Endothelial cell of umbilical vein (primary cell): ENCODE data around the gene ELMO1. TPM values are rescaled to one million over a fixed set of nuclear protein-coding genes. Genes with fewer than 3 reads are reported as not detected.

ENCODE experiments used
- BruUV-seq: library from RNA; stranded (reverse); fragments of 400-500 nt; replicated peaks from 2 replicates; lab custom pipeline; 2021; lab: Mats Ljungman, UMichigan
- CTCF ChIA-PET: fragments of 300-600, 350-600 bp; sonication (Branson Sonifier 250); formaldehyde crosslinking; loops from one replicate; lab custom pipeline; 2021; ENCODE audit warnings: antibody characterized with exemption, inconsistent platforms; lab: Charles Lee
- POLR2A ChIA-PET: fragments of 300-600, 350-600 bp; sonication (Branson Sonifier 250); formaldehyde crosslinking; loops from one replicate; lab custom pipeline; 2021; ENCODE audit warnings: antibody characterized with exemption, inconsistent platforms; lab: Charles Lee
- DNase-seq: peaks from one replicate; pipeline ENCODE4 v3.0.0-alpha.2; 2011; ENCODE audit warnings: low read depth, low spot score
- FAIRE-seq: peaks from 2 replicates; lab custom pipeline; 2011; peaks lifted over from hg19 to GRCh38; lab: Jason Lieb, UNC
- H2AFZ ChIP-seq: 2 replicates; pipeline ENCODE4 v1.6.0; 2012; ENCODE audit warnings: low read depth, low read length, control low read depth, inconsistent platforms
- H3K27ac ChIP-seq: 2 replicates; pipeline ENCODE4 v1.5.1; 2011; ENCODE audit warnings: low read depth, mild to moderate bottlenecking, control low read depth, low read length, moderate library complexity; ENCODE audit not compliant: insufficient read depth
- H3K27me3 ChIP-seq, 2 experiments: 2 replicates each; pipeline versions ENCODE4 v1.6.0 to v1.6.1; 2011; ENCODE audit warnings: low read length in 2 of 2, mixed read lengths in 1 of 2; ENCODE audit not compliant: control insufficient read depth in 2 of 2, insufficient read depth in 2 of 2
- H3K36me3 ChIP-seq, 2 experiments: 2 replicates in 1 of 2; 3 replicates in 1 of 2; pipeline ENCODE4 v1.5.1; 2011; ENCODE audit warnings: low read length in 2 of 2, mild to moderate bottlenecking in 1 of 2, moderate library complexity in 1 of 2; ENCODE audit not compliant: control insufficient read depth in 2 of 2, insufficient read depth in 2 of 2; ENCODE audit errors: extremely low read depth in 1 of 2
- H3K4me1 ChIP-seq: 3 replicates; pipeline ENCODE4 v1.5.1; 2011; ENCODE audit warnings: mild to moderate bottlenecking, low read length; ENCODE audit not compliant: control insufficient read depth, insufficient read depth; ENCODE audit errors: extremely low read depth
- H3K4me2 ChIP-seq: 2 replicates; pipeline ENCODE4 v1.6.1; 2011; ENCODE audit warnings: low read length, control low read depth, mixed read lengths; ENCODE audit not compliant: insufficient read depth
- H3K4me3 ChIP-seq, 3 experiments: fragments of 200-600 bp in 1 of 3; sonication (generic), shearing (Covaris generic) in 1 of 3; replicated peaks in 1 of 3; 2 replicates each; pipeline ENCODE4 v1.5.1; 2011 to 2016; ENCODE audit warnings: control low read depth in 3 of 3, low read length in 3 of 3, mild to moderate bottlenecking in 2 of 3, inconsistent platforms in 1 of 3, low read depth in 1 of 3, moderate library complexity in 1 of 3; ENCODE audit not compliant: insufficient read depth in 1 of 3
- H3K79me2 ChIP-seq: 2 replicates; pipeline ENCODE4 v1.6.0; 2012; ENCODE audit warnings: low read length, inconsistent platforms; ENCODE audit not compliant: control insufficient read depth, insufficient read depth
- H3K9ac ChIP-seq: replicated peaks from 2 replicates; pipeline ENCODE3; 2011; ENCODE audit warnings: low read length, control low read depth; ENCODE audit not compliant: insufficient read depth; ENCODE audit errors: extremely low read depth
- H3K9me1 ChIP-seq: replicated peaks from 3 replicates; pipeline ENCODE4 v1.6.0; 2011; ENCODE audit warnings: mild to moderate bottlenecking, low read length; ENCODE audit not compliant: control insufficient read depth, insufficient read depth; ENCODE audit errors: extremely low read depth
- H3K9me3 ChIP-seq: replicated peaks from 2 replicates; pipeline ENCODE4 v1.5.1; 2012; ENCODE audit warnings: low read length, inconsistent platforms; ENCODE audit not compliant: control insufficient read depth, insufficient read depth
- H4K20me1 ChIP-seq: replicated peaks from 2 replicates; pipeline ENCODE3; 2011; ENCODE audit warnings: mild to moderate bottlenecking, low read length; ENCODE audit not compliant: control insufficient read depth, insufficient read depth; ENCODE audit errors: extremely low read depth
- CTCF ChIP-seq, 2 donors: IDR thresholded peaks; 1 replicate in 1 of 2; 2 replicates in 1 of 2; pipeline ENCODE4 v1.5.1; 2011; ENCODE audit warnings: low read length in 2 of 2, mild to moderate bottlenecking in 2 of 2, moderate library complexity in 2 of 2, control low read depth in 1 of 2, inconsistent platforms in 1 of 2, low read depth in 1 of 2; ENCODE audit not compliant: insufficient read depth in 1 of 2; ENCODE audit errors: extremely low read depth in 1 of 2
- EZH2 ChIP-seq: IDR thresholded peaks from 2 replicates; pipeline ENCODE4 v1.6.1; 2012; ENCODE audit warnings: borderline replicate concordance, low read depth, mild to moderate bottlenecking, moderate library complexity, low read length, inconsistent platforms; ENCODE audit not compliant: severe bottlenecking
- FOS ChIP-seq: IDR thresholded peaks from 2 replicates; pipeline ENCODE4 v1.6.1; 2011; ENCODE audit warnings: mild to moderate bottlenecking, low read length, moderate library complexity, borderline replicate concordance; ENCODE audit not compliant: insufficient read depth
- GATA2 ChIP-seq: IDR thresholded peaks from 2 replicates; pipeline ENCODE4 v1.7.0; 2011; ENCODE audit warnings: low read depth, mild to moderate bottlenecking, moderate library complexity, mixed read lengths, low read length; ENCODE audit not compliant: insufficient read length, insufficient read depth
- JUN ChIP-seq: IDR thresholded peaks from 2 replicates; pipeline ENCODE4 v1.6.1; 2011; ENCODE audit warnings: borderline replicate concordance, low read depth; ENCODE audit not compliant: insufficient read length, insufficient read depth
- MAX ChIP-seq: IDR thresholded peaks from 2 replicates; pipeline ENCODE4 v1.6.1; 2011; ENCODE audit not compliant: insufficient read depth, insufficient read length
- MYC ChIP-seq: IDR thresholded peaks from one replicate; pipeline ENCODE4 v1.6.1; 2011; ENCODE audit warnings: mild to moderate bottlenecking, low read depth, low read length
- POLR2A ChIP-seq: IDR thresholded peaks from 2 replicates; pipeline ENCODE4 v1.6.1; 2012; ENCODE audit warnings: low read depth, mild to moderate bottlenecking, control low read depth, low read length
- dilution Hi-C: fragments of 300-500 bp; cut with MboI; formaldehyde crosslinking; loops from one replicate; pipeline ENCODE4 v1.15.0; 2019; ENCODE audit warnings: low sequenced_read_pairs; ENCODE audit not compliant: extremely low pct_ligation_motif_present
- intact Hi-C: fragments of 100-400 bp; cut with micrococcal nuclease; formaldehyde crosslinking; loops from one replicate; pipeline ENCODE4 v1.10.0; 2022
- polyA plus RNA-seq, 4 experiments: library from polyadenylated mRNA; depleted of rRNA in 3 of 4; stranded (reverse) in 3 of 4; unstranded in 1 of 4; fragments of >200 nt; gene quantifications; 2 replicates each; pipeline versions ENCODE4 v1.2.1 to v1.2.3, GENCODE V29; 2011 to 2012; ENCODE audit warnings: missing spikeins in 1 of 4
- total RNA-seq: library from RNA; stranded (reverse); gene quantifications from 2 replicates; pipeline ENCODE4 v1.2.3, GENCODE V29; 2021

Gene ELMO1
- total and polyA plus RNA-seq, 2 donors (not counting 3 experiments of a cell fraction or from before 2014, with no cell fraction given): 17.0 to 30.6 TPM

- FAIRE-seq (no peak), DNase-seq (no peak)
- Histone ChIP-seq H3K27me3 (no peaks in the 10 kb centered on the region), H3K9me3 (no peaks in the 10 kb centered on the region), H3K4me1 (no peaks in the 10 kb centered on the region), H3K27ac (no peak overlapping the region), H3K9ac (no peak overlapping the region), H3K79me2 (no peaks in the 10 kb centered on the region), H3K4me3 (no peak overlapping the region), H4K20me1 (no peaks in the 10 kb centered on the region), H3K36me3 (no peaks in the 10 kb centered on the region), H3K4me2 (no peak overlapping the region), H2AFZ (no peak overlapping the region), H3K9me1 (no peaks in the 10 kb centered on the region)
- dilution Hi-C loops: no loop called here
- TF ChIP-seq POLR2A: no peak
- TF ChIP-seq FOS: no peak
- ChIA-PET CTCF (interaction anchor here (0.6 to 1.6 kb wide), 3 partner anchors 15 to 583 kb away, joined by 3 to 5 read pairs (median 3); no protein-coding TSS in a partner anchor), POLR2A (no interaction called here)
- intact Hi-C loops: no loop called here
- BruUV-seq: no TSS peak
Observed at GRCh38 chr7:37249240-37249639, 199.4 kb downstream of the ELMO1 start.

GRCh38 chr7:37248396-37248861 lies 200.2 kb downstream of the ELMO1 start:
- H3K9ac ChIP-seq: no peak overlapping the region
- no peak overlapping the region for H3K4me2 ChIP-seq
- no peaks in the 10 kb centered on the region for H4K20me1 ChIP-seq
- H3K9me3 ChIP-seq: no peaks in the 10 kb centered on the region
- no peaks in the 10 kb centered on the region for H3K4me1 ChIP-seq
- CTCF ChIA-PET: interaction anchor here (1.2 to 2.0 kb wide), 4 partner anchors 86 to 264 kb away, joined by 3 to 6 read pairs (median 4); no protein-coding TSS in a partner anchor
- H3K36me3 ChIP-seq: no peaks in the 10 kb centered on the region
- no peaks in the 10 kb centered on the region for H3K27me3 ChIP-seq
- no TSS peak for BruUV-seq
- intact Hi-C loops (no loop called here), dilution Hi-C loops (no loop called here)
- no peaks in the 10 kb centered on the region for H3K79me2 ChIP-seq
- no peak for DNase-seq
- no peak for TF ChIP-seq GATA2
- TF ChIP-seq MAX: no peak
- no peak for TF ChIP-seq EZH2
- TF ChIP-seq JUN: no peak
- TF ChIP-seq POLR2A: no peak
- no peak for TF ChIP-seq CTCF (IDR thresholded peaks at IDR 0.05; ENCODE audit: extremely low read depth in 1 of 2, insufficient read depth in 1 of 2, low read depth in 1 of 2, low read length in 2 of 2)
- TF ChIP-seq FOS: no peak
- TF ChIP-seq MYC: no peak
- FAIRE-seq: no peak
- H2AFZ ChIP-seq: no peak overlapping the region
- no peak overlapping the region for H3K4me3 ChIP-seq
- H3K27ac ChIP-seq: no peak overlapping the region
- no peaks in the 10 kb centered on the region for H3K9me1 ChIP-seq
- POLR2A ChIA-PET: no interaction called here
